ENCODE measurements around the gene MPZL2.

- TF ChIP-seq CTCF (IDR thresholded peaks at IDR 0.05; ENCODE audit: poor library complexity, severe bottlenecking) (no peak), REST (IDR thresholded peaks at IDR 0.05; ENCODE audit: borderline replicate concordance) (no peak), MXI1 (conservative IDR thresholded peaks at IDR 0.05; ENCODE audit: poor library complexity, severe bottlenecking) (no peak), EZH2 (IDR thresholded peaks at IDR 0.05; ENCODE audit: borderline replicate concordance, insufficient read depth, low read length, poor library complexity, severe bottlenecking) (no peak), RAD21 (conservative IDR thresholded peaks at IDR 0.05) (no peak)
Observed at GRCh38 chr11:118217575-118217974, 46.5 kb downstream of the MPZL2 start.
